Measurements from ENCODE around the gene TARDBP.

- TF ChIP-seq CTCF (conservative IDR thresholded peaks at IDR 0.05) (no peak), ZFX (IDR thresholded peaks at IDR 0.05) (no peak)
Observed at GRCh38 chr1:11062965-11063401, 50.5 kb downstream of the TARDBP start.
